Measurements from ENCODE around the gene HPF1.
"Not testable (repeated sequence)": the region's sequence is repeated elsewhere in the genome, so short reads cannot be mapped to it uniquely, and the experiment has no call there.

Gene HPF1

GRCh38 chr4:169757575-169758184 lies at the start of gene HPF1:
Gene HPF1, minus strand, starts transcription at chr4:169757944. Its CDS starts 67 bp downstream, at chr4:169757877.
- no peaks in the 10 kb centered on the region for H3K36me3 ChIP-seq (ENCODE audit: control insufficient read depth, low read length)
- peaks cover 19% of the 10 kb centered on the region for H3K4me1 ChIP-seq (ENCODE audit: control insufficient read depth, low read length)
- H3F3A ChIP-seq (ENCODE audit: control insufficient read depth, insufficient read depth), result peaks cover 5% of the 10 kb centered on the region; the same call in 1 of the 2 replicates
- no peak within 1 kb of the TSS for H3K27ac ChIP-seq (ENCODE audit: low read depth, low read length)
- TF ChIP-seq EZH2phosphoT487 (IDR thresholded peaks at IDR 0.05; ENCODE audit: borderline replicate concordance, low read length), result no peak
- no peaks in the 10 kb centered on the region for H4K20me1 ChIP-seq (ENCODE audit: control insufficient read depth, insufficient read depth, low read depth, low read length)
- H3K4me3 ChIP-seq (ENCODE audit: low read length), result peak within 1 kb of the TSS; percentile 86
- peaks cover 2% of the 10 kb centered on the region; the same call in 1 of the 2 replicates for H3K27me3 ChIP-seq (ENCODE audit: control insufficient read depth, low read length)
- H3K4me2 ChIP-seq (ENCODE audit: low read length), result peak within 1 kb of the TSS; percentile 79
- peaks cover 18% of the 10 kb centered on the region for H3K79me2 ChIP-seq (ENCODE audit: control insufficient read depth, low read length)
- H3K9me2 ChIP-seq (replicated peaks; ENCODE audit: control insufficient read depth, low read length), result no peaks in the 10 kb centered on the region
- no peaks in the 10 kb centered on the region for H3K9me3 ChIP-seq (ENCODE audit: control insufficient read depth, insufficient read depth, low read length)

GRCh38 chr4:169806770-169807169 lies 49.0 kb upstream of the HPF1 start:
- not testable (repeated sequence) for H3K27ac ChIP-seq (ENCODE audit: low read depth, low read length); H3K4me3 ChIP-seq (ENCODE audit: low read length); H3K79me2 ChIP-seq (ENCODE audit: control insufficient read depth, low read length); H3K9me3 ChIP-seq (ENCODE audit: control insufficient read depth, insufficient read depth, low read length); H4K20me1 ChIP-seq (ENCODE audit: control insufficient read depth, insufficient read depth, low read depth, low read length); H3K27me3 ChIP-seq (ENCODE audit: control insufficient read depth, low read length); H3K4me2 ChIP-seq (ENCODE audit: low read length); H3F3A ChIP-seq (ENCODE audit: control insufficient read depth, insufficient read depth); H3K36me3 ChIP-seq (ENCODE audit: control insufficient read depth, low read length); H3K4me1 ChIP-seq (ENCODE audit: control insufficient read depth, low read length); H3K9me2 ChIP-seq (replicated peaks; ENCODE audit: control insufficient read depth, low read length)

- Histone ChIP-seq H3K4me1 (ENCODE audit: control insufficient read depth, low read length) (no peaks in the 10 kb centered on the region), H3K36me3 (ENCODE audit: control insufficient read depth, low read length) (no peaks in the 10 kb centered on the region), H3K9me3 (ENCODE audit: control insufficient read depth, insufficient read depth, low read length) (no peaks in the 10 kb centered on the region), H4K20me1 (ENCODE audit: control insufficient read depth, insufficient read depth, low read depth, low read length) (no peaks in the 10 kb centered on the region), H3K4me3 (ENCODE audit: low read length) (no peak overlapping the region), H3K27ac (ENCODE audit: low read depth, low read length) (no peak overlapping the region), H3K4me2 (ENCODE audit: low read length) (no peak overlapping the region), H3F3A (ENCODE audit: control insufficient read depth, insufficient read depth) (no peaks in the 10 kb centered on the region), H3K9me2 (replicated peaks; ENCODE audit: control insufficient read depth, low read length) (no peaks in the 10 kb centered on the region), H3K27me3 (ENCODE audit: control insufficient read depth, low read length) (0 out of 2 replicates have a peak, but pooled peaks cover 4% of the 10 kb centered on the region), H3K79me2 (ENCODE audit: control insufficient read depth, low read length) (no peaks in the 10 kb centered on the region)
- no peak for TF ChIP-seq EZH2phosphoT487 (IDR thresholded peaks at IDR 0.05; ENCODE audit: borderline replicate concordance, low read length)
- TF ChIP-seq CTCF (IDR thresholded peaks at IDR 0.05; ENCODE audit: low read depth, low read length, poor library complexity, severe bottlenecking), result no peak
Observed at GRCh38 chr4:169803413-169803812, 45.7 kb upstream of the HPF1 start.

GRCh38 chr4:169802873-169803272 lies 45.1 kb upstream of the HPF1 start:
- Histone ChIP-seq H3F3A (ENCODE audit: control insufficient read depth, insufficient read depth) (no peaks in the 10 kb centered on the region), H3K27ac (ENCODE audit: low read depth, low read length) (no peak overlapping the region), H3K79me2 (ENCODE audit: control insufficient read depth, low read length) (no peaks in the 10 kb centered on the region), H4K20me1 (ENCODE audit: control insufficient read depth, insufficient read depth, low read depth, low read length) (no peaks in the 10 kb centered on the region), H3K4me1 (ENCODE audit: control insufficient read depth, low read length) (no peaks in the 10 kb centered on the region), H3K27me3 (ENCODE audit: control insufficient read depth, low read length) (0 out of 2 replicates have a peak, but pooled peaks cover 4% of the 10 kb centered on the region), H3K4me2 (ENCODE audit: low read length) (no peak overlapping the region), H3K9me2 (replicated peaks; ENCODE audit: control insufficient read depth, low read length) (no peaks in the 10 kb centered on the region), H3K36me3 (ENCODE audit: control insufficient read depth, low read length) (no peaks in the 10 kb centered on the region), H3K4me3 (ENCODE audit: low read length) (no peak overlapping the region), H3K9me3 (ENCODE audit: control insufficient read depth, insufficient read depth, low read length) (no peaks in the 10 kb centered on the region)
- TF ChIP-seq CTCF (IDR thresholded peaks at IDR 0.05; ENCODE audit: low read depth, low read length, poor library complexity, severe bottlenecking) (no peak), EZH2phosphoT487 (IDR thresholded peaks at IDR 0.05; ENCODE audit: borderline replicate concordance, low read length) (no peak)
